Measurements from ENCODE around the gene GNPNAT1. TPM values are rescaled to one million over a fixed set of nuclear protein-coding genes. Genes with fewer than 3 reads are reported as not detected.
"Not testable (repeated sequence)": the region's sequence is repeated elsewhere in the genome, so short reads cannot be mapped to it uniquely, and the experiment has no call there.

Gene GNPNAT1
- total RNA-seq, 1 donor from 2014 or later: 36.7 TPM

GRCh38 chr14:52729925-52730708 is 61.3 kb downstream of the GNPNAT1 start, which contains the start of gene STYX:
Gene STYX, plus strand, starts transcription at chr14:52730166. Its CDS starts 309 bp downstream, at chr14:52730475.
- ATAC-seq: peak; percentile 96
- DNase-seq (ENCODE audit: low spot score): peak; percentile 99

GRCh38 chr14:52729585-52729924 is 61.9 kb downstream of the GNPNAT1 start:
- DNase-seq (ENCODE audit: low spot score) (no peak), ATAC-seq (no peak)

- DNase-seq (ENCODE audit: low spot score); ATAC-seq: not testable (repeated sequence)
These were observed 62.4 kb downstream of the GNPNAT1 start for GRCh38 chr14:52729035-52729434.

- not testable (repeated sequence) for DNase-seq (ENCODE audit: low spot score)
These were observed 63.9 kb downstream of the GNPNAT1 start for GRCh38 chr14:52727509-52727908.

More at GRCh38 chr14:52727509-52727908, 63.9 kb downstream of the GNPNAT1 start:
- not testable (repeated sequence) for ATAC-seq

Other genes with a start within 250 kb of the GNPNAT1 start
- gene TXNDC16, start 239.1 kb downstream of the GNPNAT1 start, total RNA-seq: 2.9 TPM
- gene GPR137C, start 238.8 kb downstream of the GNPNAT1 start, total RNA-seq: 0.23 TPM
- gene ERO1A, start 96.0 kb downstream of the GNPNAT1 start, total RNA-seq: 40.5 TPM
- 34.7 TPM for gene PSMC6, start 84.4 kb downstream of the GNPNAT1 start, total RNA-seq
- 11.5 TPM for gene STYX, start 61.4 kb downstream of the GNPNAT1 start, total RNA-seq
- gene FERMT2, start 159.4 kb upstream of the GNPNAT1 start, total RNA-seq: 61.5 TPM

Data from left lobe of liver (tissue), 2 donors.